HG03159 (cell line): Measurements from ENCODE around the gene MINDY2.
"Not testable (repeated sequence)": the region's sequence is repeated elsewhere in the genome, so short reads cannot be mapped to it uniquely, and the experiment has no call there.

Source experiments
- ATAC-seq: cut with Tn5 transposase; IDR thresholded peaks from one replicate; pipeline ENCODE4 v1.9.1; 2021; ENCODE audit warnings: mild to moderate bottlenecking, moderate library complexity; ENCODE audit not compliant: unreplicated experiment

MINDY2 gene

GRCh38 chr15:58877999-58878825 is 107.1 kb downstream of the MINDY2 start:
- ATAC-seq: no peak

DNA sequence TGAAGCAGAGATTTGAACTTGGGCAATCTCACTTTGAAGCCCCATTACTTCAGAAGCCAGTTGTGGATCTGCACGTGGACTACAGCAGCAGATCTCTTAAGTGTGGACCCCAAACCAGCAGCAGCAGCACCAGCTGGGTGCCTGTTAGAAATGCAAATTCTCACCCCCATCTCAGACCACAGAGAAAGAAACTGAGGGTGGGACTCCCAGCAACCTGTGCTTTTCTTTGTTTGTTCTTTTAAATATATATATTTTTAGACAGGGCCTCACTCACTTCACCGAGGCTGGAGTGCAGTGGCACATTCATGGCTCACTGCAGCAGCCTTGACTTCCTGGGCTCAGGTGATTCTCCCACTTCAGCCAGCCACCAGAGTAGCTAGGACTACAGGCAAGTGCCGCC is 109.2 kb downstream of the MINDY2 start:
- ATAC-seq: no peak

DNA sequence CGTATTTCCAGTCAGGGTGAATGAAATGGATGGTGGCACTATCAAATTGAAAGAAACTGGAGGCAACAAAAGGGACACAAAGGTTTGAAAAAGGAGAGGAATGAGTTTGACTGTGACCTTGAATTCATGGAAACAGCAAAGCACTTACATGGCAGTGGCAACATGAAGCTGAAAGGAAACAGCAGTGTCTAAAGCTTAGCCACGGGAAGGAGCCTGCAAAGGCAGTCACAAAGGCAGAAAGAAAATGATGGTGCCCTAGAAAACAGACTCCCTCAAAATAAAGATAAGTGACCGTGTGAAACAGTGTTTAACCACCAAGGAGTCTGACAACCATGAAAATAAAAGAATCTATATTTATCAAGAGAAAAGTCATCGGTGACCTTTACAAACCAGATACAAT is 111.1 kb downstream of the MINDY2 start:
- no peak for ATAC-seq

DNA sequence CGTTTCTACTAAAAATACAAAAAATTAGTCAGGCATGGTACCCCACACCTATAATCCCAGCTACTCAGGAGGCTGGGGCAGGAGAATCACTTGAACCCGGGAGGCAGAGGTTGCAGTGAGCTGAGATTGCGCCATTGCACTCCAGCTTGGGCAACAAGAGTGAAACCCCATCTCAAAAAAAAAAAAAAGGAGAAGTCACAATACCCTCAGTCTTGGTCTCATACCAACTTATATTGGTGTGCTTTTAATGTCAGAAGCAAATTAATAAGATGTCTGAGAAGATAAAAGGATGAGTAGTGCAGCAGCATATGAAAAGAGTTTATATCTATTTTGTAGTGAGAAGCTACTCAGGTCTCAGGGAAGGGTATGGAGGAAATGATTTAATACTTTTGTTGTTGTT is 112.8 kb downstream of the MINDY2 start:
- ATAC-seq: not testable (repeated sequence)

DNA sequence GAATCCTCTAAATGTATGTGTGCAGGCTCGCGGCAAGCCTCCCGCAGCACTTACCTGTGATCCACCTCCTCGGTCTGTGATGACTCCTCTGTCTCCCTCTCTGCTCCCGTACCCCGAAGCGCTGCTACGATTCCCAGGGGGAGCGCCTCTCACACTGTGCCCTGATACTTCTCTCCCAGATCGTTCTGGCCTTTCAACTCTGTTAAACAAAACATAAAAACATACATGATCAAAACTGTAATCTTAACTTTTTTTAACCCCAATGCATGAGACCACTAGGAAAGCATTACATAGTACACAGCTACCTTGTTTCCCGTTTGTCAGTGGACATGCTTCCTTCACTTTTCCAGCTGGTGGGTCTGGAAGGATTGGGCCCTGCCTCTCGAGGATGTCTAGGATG is 115.8 kb downstream of the MINDY2 start:
- ATAC-seq: no peak

GRCh38 chr15:58889363-58889762 is 118.3 kb downstream of the MINDY2 start:
- ATAC-seq: no peak

GRCh38 chr15:58898150-58898680 is 127.1 kb downstream of the MINDY2 start:
- no peak for ATAC-seq

DNA sequence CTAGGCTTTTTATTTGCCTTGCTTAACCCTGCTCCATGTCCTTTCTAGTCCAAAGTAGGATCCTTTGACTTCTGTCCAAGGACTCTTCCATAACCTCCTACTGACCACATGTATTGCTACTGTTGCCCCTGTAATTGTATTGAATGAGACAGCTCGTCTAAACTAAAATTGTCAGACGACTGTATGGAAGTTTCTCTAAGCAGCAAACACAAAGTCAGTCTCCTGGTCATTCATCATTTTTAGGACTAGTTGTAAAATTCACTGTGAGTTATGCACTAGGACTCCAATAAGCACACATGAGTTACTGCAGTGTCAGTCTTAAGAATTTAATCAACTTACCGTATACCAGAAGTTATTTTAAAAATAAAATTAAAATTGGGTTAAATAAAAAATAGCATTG is 129.5 kb downstream of the MINDY2 start:
- ATAC-seq: no peak

DNA sequence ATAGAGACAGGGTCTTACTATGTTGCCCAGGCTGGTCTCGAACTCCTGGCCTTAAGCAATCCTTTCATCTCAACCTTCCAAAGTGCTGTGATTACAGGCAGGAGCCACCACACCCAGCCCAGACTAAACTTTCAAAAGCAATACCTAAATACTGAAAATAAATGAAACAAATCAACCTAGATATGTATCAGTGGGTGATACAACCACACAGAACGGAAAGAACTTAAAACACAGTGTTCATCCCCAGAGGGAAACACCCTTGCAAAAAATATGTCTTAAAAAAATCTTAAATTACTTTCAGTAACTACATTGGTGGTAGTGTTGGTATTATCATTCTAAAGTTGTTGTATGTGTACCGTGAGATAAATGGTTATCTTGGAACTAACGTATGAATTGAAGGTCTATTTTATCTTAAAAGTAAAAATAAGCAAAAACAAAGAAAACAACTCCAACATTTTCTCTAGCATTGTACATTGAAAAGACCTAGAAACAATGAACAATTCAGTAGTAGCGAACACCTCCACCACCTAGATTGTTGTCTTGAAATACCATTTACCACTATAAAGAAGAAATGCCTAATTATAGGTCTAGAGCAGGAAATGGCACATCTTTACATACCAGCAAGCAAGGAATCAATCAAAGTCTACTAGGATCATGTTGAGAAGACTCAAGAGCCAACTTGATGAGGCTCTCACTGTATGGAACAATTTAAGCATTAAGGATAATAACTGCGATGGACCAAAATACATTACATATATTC is 137.6 kb downstream of the MINDY2 start:
- no peak for ATAC-seq

GRCh38 chr15:58909616-58910015 is 138.5 kb downstream of the MINDY2 start:
- ATAC-seq: no peak

DNA sequence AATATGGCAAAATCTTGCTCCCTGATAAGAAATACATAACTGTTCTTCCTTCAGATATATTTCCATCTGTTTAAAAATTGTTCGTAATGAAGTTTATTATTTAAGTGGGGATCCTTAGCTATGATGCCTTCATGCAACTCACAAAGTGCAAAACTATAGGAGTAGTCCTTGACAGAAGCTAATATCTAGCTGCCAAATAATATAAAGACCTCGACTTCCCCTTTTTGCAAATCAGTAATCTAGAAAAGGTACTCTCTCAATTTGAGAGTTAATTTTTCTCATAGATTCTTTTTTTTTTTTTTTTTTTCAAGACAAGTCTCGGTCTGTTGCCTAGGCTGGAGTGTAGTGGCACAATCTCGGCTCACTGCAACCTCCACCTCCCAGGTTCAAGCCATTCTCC is 139.4 kb downstream of the MINDY2 start:
- no peak for ATAC-seq
